Thyroid gland (tissue), 4 donors: ENCODE data around the gene SPATA31D1.

Source experiments
- POLR2A ChIP-seq, 2 donors: fragments of 450-650 bp; IDR thresholded peaks; one replicate each; pipeline ENCODE4 v1.6.1; 2017; ENCODE audit warnings: antibody characterized with exemption in 2 of 2, mild to moderate bottlenecking in 2 of 2, moderate library complexity in 1 of 2
- TF ChIP-seq, protein P1 (sequence below), 6 experiments: fragments of 200-600 bp in 3 of 6; fragments of 450-650 bp in 3 of 6; sonication (generic) in 3 of 6; IDR thresholded peaks; one replicate each; pipeline ENCODE4 v1.5.1; 2016 to 2019; ENCODE audit warnings: antibody characterized with exemption in 6 of 6, mild to moderate bottlenecking in 2 of 6, inconsistent platforms in 1 of 6, moderate library complexity in 1 of 6

DNA sequence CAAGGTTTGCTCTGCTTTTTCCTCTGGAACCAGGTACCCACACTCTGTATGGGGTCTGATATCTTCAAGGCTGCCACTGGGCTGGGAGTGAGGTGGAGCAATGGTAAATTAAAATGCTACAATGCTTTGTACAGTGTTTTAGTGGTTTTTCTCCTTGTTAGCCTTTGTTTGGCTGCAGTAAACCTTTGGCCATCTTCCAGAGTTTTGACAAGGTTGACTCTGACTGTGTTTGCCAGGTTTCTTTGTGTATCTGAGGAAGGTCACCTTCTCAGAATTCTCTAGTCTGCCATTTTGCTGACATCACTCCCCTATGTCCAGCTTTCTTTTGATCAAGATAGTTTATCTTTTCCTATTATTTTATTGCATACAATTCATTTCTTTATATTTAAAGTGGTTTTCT is 11.2 kb downstream of the SPATA31D1 start:
- TF ChIP-seq POLR2A (IDR thresholded peaks at IDR 0.05): no peak
- TF ChIP-seq, protein P1, sequence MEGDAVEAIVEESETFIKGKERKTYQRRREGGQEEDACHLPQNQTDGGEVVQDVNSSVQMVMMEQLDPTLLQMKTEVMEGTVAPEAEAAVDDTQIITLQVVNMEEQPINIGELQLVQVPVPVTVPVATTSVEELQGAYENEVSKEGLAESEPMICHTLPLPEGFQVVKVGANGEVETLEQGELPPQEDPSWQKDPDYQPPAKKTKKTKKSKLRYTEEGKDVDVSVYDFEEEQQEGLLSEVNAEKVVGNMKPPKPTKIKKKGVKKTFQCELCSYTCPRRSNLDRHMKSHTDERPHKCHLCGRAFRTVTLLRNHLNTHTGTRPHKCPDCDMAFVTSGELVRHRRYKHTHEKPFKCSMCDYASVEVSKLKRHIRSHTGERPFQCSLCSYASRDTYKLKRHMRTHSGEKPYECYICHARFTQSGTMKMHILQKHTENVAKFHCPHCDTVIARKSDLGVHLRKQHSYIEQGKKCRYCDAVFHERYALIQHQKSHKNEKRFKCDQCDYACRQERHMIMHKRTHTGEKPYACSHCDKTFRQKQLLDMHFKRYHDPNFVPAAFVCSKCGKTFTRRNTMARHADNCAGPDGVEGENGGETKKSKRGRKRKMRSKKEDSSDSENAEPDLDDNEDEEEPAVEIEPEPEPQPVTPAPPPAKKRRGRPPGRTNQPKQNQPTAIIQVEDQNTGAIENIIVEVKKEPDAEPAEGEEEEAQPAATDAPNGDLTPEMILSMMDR (IDR thresholded peaks at IDR 0.05): no peak
